Activated CD8-positive, alpha-beta memory T cell treated with anti-CD3 and anti-CD28 coated beads, Interleukin-2, amount 50 U/mL, for 1 hour (primary cell): ENCODE results near the gene RPUSD4.
"Not testable (repeated sequence)": the region's sequence is repeated elsewhere in the genome, so short reads cannot be mapped to it uniquely, and the experiment has no call there.

Experiments used
- DNase-seq: peaks from one replicate; pipeline ENCODE4 v3.0.0-alpha.2; 2020; ENCODE audit errors: extremely low read depth

The RPUSD4 gene, protein sequence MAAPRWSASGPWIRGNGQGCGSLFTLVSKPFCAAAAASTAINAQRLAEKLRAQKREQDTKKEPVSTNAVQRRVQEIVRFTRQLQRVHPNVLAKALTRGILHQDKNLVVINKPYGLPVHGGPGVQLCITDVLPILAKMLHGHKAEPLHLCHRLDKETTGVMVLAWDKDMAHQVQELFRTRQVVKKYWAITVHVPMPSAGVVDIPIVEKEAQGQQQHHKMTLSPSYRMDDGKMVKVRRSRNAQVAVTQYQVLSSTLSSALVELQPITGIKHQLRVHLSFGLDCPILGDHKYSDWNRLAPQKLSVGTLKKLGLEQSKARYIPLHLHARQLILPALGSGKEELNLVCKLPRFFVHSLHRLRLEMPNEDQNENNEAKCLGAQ

DNA sequence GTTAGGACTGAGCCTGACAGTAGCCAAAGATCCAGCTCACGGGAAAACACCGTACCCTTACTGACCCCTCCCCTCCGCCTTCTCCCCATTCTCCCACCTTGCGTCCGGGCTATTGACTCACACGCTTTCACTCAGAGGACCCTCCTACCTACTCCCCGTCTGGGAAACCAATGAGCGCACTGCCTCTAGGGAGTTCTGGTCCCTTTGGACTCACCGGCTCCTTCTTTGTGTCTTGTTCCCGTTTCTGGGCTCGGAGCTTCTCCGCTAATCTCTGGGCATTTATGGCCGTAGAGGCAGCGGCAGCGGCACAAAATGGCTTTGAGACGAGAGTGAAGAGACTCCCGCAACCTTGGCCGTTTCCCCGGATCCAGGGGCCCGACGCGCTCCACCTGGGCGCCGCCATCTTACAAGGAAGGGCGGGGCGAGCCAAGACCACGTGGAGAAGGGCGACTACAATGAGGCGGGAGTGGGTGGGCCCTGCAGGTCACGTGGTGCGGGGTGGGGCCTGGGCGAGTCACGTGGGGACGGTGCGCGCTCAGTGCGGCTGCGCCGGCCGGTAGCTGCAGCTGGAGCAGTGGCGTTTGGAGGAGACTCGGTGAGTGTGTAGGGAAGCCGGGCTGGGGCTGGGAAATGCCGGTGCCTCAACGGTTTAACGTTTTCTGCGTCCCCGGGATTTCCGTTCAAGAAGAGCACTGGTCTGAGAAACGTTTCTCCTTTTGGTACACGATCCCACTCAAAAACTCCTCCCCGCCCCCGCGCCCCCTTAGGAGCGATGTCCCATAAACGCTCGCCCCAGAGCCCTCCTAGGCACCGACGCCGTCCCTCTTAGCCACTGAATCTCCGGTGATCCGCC lies at the start of gene RPUSD4, which contains the start of gene FAM118B:
RPUSD4 (minus strand) TSS at position 415 of the 853 bp plus-strand sequence; CDS start at position 403, 12 bp downstream.
FAM118B (plus strand) TSS at position 547 of the 853 bp plus-strand sequence. CDS start 23,220 bp downstream, outside the sequence.
- DNase-seq, result peak; percentile 94

GRCh38 chr11:126257764-126258163 lies 46.3 kb upstream of the RPUSD4 start:
- DNase-seq, result no peak

GRCh38 chr11:126257144-126257543 lies 45.7 kb upstream of the RPUSD4 start:
- DNase-seq, result no peak

GRCh38 chr11:126256216-126256615 lies 44.8 kb upstream of the RPUSD4 start:
- DNase-seq, result no peak

GRCh38 chr11:126255507-126255906 lies 44.1 kb upstream of the RPUSD4 start:
- DNase-seq, result not testable (repeated sequence)

DNA sequence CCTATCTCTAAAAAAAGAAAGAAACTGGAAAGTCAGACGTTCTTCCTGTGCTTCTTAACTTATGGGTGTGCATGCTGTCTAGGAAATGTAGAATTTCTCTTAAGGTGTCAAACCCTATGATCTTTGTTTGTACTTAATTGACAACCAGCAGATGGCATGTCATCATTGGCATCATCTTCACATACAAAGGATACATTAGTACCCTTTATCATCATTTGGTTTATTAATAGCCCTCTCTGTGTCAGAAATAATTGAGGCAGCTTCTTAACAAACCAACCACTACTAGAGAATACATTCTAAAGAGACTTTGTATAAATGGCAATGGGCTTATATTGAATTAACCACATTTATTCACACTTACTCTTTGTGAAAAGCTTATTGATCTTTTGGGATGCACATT lies 43.4 kb upstream of the RPUSD4 start:
- no peak for DNase-seq

GRCh38 chr11:126253265-126253664 lies 41.8 kb upstream of the RPUSD4 start:
- DNase-seq, result no peak

DNA sequence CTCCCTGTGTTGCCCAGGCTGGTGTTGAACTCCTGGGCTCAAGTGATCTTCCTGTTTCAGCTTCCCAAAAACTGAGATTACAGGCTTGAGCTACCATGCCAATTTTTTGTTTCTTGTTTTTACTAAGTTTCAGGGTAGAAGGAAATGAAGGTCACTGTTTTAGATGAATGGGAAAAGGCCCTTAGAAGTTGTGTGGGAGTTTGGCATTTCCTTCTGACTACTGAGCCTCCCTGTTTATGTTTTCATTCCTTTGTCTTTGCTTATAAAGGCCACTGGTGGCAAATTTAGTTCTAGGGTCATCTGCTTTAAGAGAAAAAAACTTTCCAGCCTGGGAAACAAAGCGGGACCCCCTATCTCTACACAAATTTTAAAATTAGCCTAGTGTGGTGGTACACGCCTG lies 35.2 kb upstream of the RPUSD4 start:
- no peak for DNase-seq

DNA sequence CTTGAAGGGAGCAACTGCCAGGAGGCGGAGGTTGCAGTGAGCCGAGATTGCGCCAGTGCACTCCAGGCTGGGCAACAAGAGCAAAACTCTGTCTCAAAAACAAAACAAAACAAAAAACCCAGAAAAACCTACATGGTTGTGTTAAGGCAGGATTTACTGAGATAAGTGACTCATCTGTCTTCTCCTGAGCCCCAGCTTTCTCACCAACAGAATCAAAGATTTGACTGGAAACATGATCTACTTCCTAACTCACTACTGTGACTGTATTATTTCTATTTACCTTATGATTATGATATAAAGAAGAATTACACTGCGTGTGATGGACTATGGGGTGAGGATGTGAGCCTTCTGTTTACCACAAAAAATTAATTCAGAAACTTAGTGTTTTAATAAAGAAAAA lies 21.9 kb upstream of the RPUSD4 start:
- DNase-seq, result no peak

DNA sequence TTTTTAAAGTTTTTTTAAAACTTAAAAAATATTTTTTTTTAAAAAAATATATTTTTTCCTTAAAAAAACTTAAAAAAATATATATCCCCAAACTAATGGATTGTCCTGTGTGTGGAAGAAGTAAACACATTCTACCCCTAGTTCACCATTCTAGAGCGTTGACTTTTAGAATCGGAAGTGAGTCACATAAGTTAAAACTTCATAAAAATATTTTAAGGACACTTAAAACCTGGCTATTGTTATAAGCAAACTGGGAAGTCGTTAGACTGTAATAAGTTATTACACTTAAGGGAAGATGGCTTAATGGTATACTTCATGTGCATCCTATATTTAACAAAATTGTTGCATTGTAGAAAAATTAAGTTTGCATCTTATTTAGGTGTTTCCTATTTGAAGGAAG lies 21.2 kb upstream of the RPUSD4 start:
- no peak for DNase-seq

- DNase-seq, result no peak
Observed at GRCh38 chr11:126231725-126232459, 20.4 kb upstream of the RPUSD4 start.

DNA sequence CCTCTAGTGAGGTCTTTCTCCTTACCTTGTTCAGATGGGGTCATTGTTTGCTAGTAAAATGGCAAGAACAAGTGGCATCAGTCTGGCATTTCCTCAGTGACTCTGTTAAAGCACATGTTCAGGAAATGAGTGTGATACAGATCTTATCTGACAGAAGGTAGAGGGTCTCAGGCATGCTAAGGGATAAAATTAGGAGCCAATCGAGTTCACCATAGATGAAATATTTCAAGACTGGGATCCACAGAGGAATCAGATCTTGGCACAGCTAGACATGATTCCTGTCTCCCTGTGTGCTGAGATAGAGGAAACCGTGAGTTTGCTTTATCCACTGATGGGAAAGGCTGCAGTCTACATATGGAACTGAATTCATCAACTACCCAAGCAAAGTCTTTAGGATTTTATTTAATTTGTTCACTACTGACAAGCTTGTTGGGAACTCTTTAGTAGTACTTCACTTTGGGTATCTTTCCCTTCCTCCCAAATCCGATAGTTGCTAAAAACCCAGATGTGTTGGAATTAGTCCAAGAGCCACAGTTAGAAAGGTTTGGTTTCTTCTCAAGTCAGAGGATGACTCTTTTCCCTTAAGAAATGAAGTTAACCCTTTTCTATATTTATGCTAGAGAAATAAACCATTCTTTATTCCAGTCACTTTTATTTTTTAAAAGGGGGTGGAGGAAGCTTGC lies 18.5 kb upstream of the RPUSD4 start:
- DNase-seq, result no peak

DNA sequence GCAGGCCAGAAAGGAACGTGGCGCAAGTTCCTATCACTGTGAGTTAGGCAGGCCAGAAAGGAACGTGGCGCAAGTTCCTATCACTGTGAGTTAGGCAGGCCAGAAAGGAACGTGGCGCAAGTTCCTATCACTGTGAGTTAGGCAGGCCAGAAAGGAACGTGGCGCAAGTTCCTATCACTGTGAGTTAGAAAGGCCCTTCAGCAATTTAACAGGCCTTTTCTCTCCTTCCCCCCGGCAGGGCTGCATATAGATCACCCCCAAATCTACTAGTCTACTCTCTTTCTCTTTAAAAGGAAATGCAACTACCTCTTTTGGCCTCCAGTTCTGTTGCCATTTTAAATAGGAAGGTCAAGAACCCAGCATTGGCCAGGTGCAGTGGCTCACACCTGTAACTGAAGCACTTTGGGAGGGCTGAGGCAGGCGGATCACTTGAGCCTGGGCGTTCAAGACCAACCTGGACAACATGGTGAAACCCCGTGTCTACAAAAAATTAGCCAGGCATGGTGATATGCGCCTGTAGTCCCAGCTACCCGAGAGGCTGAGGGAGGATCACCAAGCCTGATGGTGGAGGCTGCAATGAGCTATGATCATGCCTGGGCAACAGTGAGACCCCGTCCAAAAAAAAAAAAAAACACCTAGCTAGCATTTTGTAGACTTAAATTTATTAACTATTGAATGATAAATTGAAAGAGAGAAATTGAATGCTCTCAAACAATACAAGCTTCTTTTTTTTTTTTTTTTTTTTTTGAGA lies 15.1 kb upstream of the RPUSD4 start:
- no peak for DNase-seq

DNA sequence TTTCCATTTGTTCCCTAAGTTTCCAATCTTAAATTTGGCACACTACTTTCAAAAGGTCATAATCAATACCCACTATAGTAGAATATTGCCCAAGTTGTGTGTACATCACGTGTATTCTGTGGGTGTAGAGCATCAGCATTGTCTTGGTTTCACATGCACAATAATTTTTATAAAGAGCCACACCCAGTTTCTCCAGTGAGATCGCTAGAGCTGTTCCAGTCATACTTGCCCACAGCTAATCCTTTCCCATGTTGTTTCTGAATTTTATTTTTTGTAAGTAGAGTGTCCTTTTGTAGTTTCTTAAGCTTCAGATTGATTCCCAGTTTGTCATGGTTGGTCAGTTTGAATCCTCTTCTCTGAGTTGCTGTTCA lies 13.8 kb upstream of the RPUSD4 start:
- no peak for DNase-seq

GRCh38 chr11:126224647-126225294 lies 13.3 kb upstream of the RPUSD4 start:
- DNase-seq, result no peak

DNA sequence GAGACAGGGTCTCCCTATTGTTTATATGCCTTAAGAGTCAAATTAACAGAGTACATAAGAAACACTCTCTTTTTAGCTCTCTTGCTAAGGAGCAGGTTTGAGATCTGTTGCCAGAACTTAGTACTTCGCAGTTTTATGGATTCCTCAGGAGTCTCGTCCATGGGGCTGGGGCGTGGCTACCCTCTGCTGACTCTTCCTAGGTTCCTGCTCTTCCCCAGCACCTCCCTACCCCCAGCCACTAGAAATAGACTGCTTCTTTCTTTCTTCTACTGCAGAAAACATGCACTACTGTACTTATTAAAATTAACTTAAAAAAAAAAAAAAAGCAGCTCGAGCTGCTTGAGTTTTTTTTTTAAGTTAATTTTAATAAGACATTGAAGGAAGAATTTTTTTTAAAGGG lies 8.1 kb upstream of the RPUSD4 start:
- DNase-seq, result no peak

DNA sequence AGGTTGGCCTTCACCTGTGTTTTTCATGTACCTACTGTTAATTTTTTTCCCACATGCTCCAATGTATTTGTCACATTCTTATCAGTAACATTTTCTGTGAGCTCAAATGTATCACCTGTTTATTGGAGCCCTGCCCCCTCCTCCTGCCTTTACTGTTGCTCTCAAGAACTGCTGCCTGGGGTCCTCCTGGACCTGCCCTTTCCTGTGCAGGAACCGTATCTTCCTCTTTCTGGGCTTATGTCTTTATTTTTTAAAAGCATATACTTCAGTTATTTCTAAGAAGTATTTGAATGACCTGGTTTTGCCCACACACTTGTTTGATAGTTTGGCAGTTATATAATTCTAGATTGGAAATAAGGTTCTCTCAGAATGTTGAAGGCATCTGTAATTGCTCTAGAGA lies 6.0 kb upstream of the RPUSD4 start:
- no peak for DNase-seq

- DNase-seq, result no peak
Observed at GRCh38 chr11:126216526-126217305, 5.3 kb upstream of the RPUSD4 start.

- DNase-seq, result no peak
Observed at GRCh38 chr11:126214841-126215240, 3.4 kb upstream of the RPUSD4 start.

DNA sequence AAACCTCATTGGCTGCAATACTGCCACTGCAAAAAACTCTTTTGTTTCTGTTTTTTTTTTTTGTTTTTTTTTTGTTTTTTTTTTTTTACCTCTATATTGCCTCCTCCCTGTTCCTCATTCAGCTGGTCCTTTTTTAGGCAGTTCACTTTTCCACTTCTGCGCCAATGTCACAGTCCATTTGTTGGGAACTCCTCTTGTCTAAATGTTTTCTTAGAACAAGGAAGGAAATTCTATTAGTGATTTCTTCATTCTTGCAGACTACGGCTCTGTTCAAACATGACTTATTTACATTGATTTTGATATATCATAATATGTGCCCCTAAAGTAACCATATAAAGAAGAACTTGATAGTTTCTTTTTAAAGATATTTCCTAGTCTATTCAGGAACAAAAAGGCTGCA lies 3.0 kb upstream of the RPUSD4 start:
- DNase-seq, result no peak
